Transverse colon (tissue), 3 donors: ENCODE data around the gene RLN3.

Experiments
- CTCF ChIP-seq, 5 experiments: fragments of 200-600 bp in 3 of 5; fragments of 450-650 bp in 2 of 5; sonication (generic) in 3 of 5; IDR thresholded peaks; 1 replicate in 2 of 5; 2 replicates in 3 of 5; pipeline ENCODE4 v1.5.1; 2016 to 2017; ENCODE audit warnings: antibody characterized with exemption in 5 of 5, inconsistent platforms in 3 of 5, mild to moderate bottlenecking in 2 of 5, moderate library complexity in 1 of 5
- POLR2A ChIP-seq: fragments of 450-650 bp; IDR thresholded peaks from one replicate; pipeline ENCODE4 v1.6.1; 2016; ENCODE audit warnings: antibody characterized with exemption, mild to moderate bottlenecking, moderate library complexity

GRCh38 chr19:13993590-13994300 lies 34.2 kb upstream of the RLN3 start:
- TF ChIP-seq POLR2A, result no peak
- no peak for TF ChIP-seq CTCF (IDR thresholded peaks at IDR 0.05)
